ENCODE results near the gene LSR. TPM values are rescaled to one million over a fixed set of nuclear protein-coding genes. Genes with fewer than 3 reads are reported as not detected.

Gene LSR
- total RNA-seq, 2 donors from 2014 or later, result 252 TPM

DNA sequence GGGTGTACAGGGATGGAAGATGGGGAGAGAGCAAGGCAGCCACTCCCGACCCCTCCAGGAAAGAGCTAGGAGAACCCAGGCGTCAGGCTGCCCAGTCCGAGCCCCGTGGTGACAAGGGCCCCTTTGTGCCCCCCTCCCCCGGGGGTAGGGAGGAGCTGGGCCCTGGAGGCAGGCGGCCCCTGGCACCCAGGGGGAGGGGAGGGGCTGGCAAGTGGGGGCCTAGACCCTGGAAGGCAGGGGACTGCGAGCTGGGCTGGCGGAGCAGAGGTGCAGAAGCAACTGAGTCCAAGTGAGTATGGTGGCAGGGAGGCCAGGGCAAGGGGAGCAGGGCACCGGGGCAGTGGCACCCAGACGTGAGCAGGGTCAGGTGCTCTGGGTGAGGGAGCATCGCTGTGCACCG is 43.1 kb downstream of the LSR start, which contains the start of gene MAG:
TSS of gene MAG (plus strand) at position 246 of the 400 bp plus-strand sequence. CDS start 3,248 bp downstream, outside the sequence.
- Histone ChIP-seq H3K4me3 (no peak within 1 kb of the TSS), H3K27me3 (no peaks in the 10 kb centered on the region), H3K4me1 (no peaks in the 10 kb centered on the region), H3K27ac (no peak within 1 kb of the TSS), H3K9ac (ENCODE audit: low read depth in 2 of 2, low read length in 2 of 2) (no peak within 1 kb of the TSS), H3K36me3 (no peaks in the 10 kb centered on the region), H3K9me3 (no peaks in the 10 kb centered on the region)
- TF ChIP-seq, protein P1, sequence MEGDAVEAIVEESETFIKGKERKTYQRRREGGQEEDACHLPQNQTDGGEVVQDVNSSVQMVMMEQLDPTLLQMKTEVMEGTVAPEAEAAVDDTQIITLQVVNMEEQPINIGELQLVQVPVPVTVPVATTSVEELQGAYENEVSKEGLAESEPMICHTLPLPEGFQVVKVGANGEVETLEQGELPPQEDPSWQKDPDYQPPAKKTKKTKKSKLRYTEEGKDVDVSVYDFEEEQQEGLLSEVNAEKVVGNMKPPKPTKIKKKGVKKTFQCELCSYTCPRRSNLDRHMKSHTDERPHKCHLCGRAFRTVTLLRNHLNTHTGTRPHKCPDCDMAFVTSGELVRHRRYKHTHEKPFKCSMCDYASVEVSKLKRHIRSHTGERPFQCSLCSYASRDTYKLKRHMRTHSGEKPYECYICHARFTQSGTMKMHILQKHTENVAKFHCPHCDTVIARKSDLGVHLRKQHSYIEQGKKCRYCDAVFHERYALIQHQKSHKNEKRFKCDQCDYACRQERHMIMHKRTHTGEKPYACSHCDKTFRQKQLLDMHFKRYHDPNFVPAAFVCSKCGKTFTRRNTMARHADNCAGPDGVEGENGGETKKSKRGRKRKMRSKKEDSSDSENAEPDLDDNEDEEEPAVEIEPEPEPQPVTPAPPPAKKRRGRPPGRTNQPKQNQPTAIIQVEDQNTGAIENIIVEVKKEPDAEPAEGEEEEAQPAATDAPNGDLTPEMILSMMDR (IDR thresholded peaks at IDR 0.05), result no peak
- intact Hi-C loops (cut with DNase I), result no loop called here
- no peak for DNase-seq

DNA sequence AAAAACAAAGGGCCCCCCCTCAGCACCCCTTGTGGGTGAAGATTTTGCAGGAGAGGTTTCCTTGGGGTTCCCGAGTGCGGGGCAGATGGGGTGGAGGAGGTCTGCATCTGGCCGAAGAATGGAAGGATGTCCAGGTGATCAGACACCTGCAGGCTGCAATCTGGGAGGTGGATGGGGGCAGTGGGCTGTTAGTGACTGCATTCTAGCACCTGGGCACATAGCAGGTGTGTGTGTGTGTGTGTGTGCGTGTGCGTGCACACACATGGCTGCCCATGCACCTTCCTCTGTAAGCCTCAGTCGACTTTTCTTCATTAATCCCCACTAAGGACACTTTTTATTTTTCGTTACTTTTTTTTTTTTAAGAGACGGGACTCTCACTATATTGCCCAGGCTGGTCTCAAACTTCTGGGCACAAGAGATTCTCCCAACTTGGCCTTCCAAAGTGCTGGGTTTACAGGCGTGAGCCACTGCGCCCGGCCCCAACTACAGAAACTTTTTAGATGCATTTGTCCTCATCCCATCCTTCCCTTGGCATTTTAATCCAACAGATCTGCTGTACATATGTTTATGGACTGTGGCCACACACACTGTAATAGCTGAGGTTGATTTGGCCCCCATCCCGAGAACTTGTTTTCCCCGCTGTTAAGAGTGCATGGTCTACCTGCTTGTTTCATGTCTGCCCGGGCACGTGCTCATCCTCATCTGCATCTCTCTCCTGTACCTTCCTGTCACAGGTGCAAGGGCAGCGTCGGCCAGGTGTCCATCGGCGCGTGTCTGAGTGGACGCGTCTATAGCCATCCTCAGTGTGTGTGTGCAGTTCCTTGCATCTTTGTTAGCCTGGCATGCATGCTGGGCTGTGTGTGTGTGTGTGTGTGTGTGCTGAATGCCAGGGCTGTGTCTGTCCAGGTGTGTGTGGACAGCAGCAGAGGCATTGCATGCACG is 43.9 kb downstream of the LSR start:
- no peaks in the 10 kb centered on the region for H3K36me3 ChIP-seq

DNA sequence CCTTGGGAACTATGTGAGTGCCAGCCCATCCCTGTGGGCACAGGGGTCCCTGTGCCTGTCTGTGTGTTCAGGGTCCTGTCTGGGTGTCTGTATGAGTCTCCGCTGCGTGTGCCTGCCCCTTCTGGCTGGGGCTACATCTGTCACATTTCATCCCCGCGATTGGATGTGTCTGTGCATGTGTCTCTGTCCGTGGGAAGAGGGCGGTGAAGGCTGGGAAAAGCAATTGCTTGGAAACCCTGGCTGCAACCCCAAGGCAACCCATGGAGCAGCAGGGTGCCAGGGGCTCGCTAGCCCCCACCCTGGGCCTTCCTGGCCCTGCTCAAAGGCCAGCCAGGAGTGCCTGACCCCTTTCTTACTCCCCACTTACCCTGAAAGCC is 44.5 kb downstream of the LSR start:
- Histone ChIP-seq H3K4me3 (no peak overlapping the region), H3K9ac (ENCODE audit: low read depth in 2 of 2, low read length in 2 of 2) (no peak overlapping the region), H3K9me3 (no peaks in the 10 kb centered on the region), H3K27ac (no peak overlapping the region), H3K36me3 (no peaks in the 10 kb centered on the region), H3K4me1 (no peaks in the 10 kb centered on the region), H3K27me3 (no peaks in the 10 kb centered on the region)
- TF ChIP-seq, protein P1 (IDR thresholded peaks at IDR 0.05), result no peak
- intact Hi-C loops (cut with DNase I), result no loop called here
- no peak for DNase-seq

More for the DNA sequence above, 43.9 kb downstream of the LSR start:
- no peaks in the 10 kb centered on the region for H3K4me1 ChIP-seq
- H3K4me3 ChIP-seq, result no peak overlapping the region
- no peak overlapping the region for H3K27ac ChIP-seq
- intact Hi-C loops (cut with DNase I), result no loop called here
- no peaks in the 10 kb centered on the region for H3K27me3 ChIP-seq
- TF ChIP-seq, protein P1 (IDR thresholded peaks at IDR 0.05), result no peak
- no peak overlapping the region for H3K9ac ChIP-seq (ENCODE audit: low read depth in 2 of 2, low read length in 2 of 2)
- no peak for DNase-seq
- no peaks in the 10 kb centered on the region for H3K9me3 ChIP-seq

DNA sequence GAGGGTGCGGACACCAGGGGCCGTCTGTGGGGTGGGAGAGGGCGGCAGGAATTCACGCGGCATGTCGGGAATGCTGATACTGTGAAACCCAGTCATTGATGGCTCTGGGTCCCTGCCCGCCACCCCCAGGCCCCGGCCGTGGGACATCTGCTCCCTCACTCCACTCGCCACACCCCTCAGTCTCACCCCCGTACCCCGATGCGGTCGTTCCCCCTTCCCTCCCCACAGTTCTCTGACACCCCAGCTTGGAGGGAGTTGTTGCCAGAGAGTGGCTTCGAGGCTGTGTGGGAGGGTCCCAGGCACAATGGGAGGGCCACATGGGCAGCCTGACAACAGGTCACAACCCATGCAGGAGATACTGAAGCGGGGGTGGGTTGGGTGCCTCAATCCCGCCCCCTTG is 45.0 kb downstream of the LSR start:
- no peaks in the 10 kb centered on the region for H3K4me1 ChIP-seq
- TF ChIP-seq, protein P1 (IDR thresholded peaks at IDR 0.05), result no peak
- no peaks in the 10 kb centered on the region for H3K36me3 ChIP-seq
- no peaks in the 10 kb centered on the region for H3K27me3 ChIP-seq
- intact Hi-C loops (cut with DNase I), result no loop called here
- H3K9me3 ChIP-seq, result no peaks in the 10 kb centered on the region
- no peak for DNase-seq
- no peak overlapping the region for H3K9ac ChIP-seq (ENCODE audit: low read depth in 2 of 2, low read length in 2 of 2)
- no peak overlapping the region for H3K4me3 ChIP-seq
- no peak overlapping the region for H3K27ac ChIP-seq

DNA sequence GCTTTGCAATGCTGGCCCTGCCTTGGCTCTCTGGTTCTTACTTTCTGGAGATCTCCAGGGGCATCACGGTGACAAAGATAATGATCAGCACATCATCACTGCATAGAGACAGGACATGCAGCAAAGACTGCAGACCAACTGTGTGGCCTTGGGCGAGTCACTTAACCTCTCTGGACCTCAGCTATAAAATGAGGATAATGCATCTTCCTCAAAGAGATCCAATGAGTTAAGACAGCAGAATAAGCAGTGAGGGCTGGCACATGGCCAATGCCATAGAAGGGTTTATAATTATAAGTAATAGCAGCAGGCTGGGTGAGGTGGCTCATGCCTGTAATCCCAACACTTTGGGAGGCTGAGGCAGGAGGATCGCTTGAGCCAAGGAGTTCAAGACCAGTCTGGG is 45.5 kb downstream of the LSR start:
- H3K4me1 ChIP-seq, result no peaks in the 10 kb centered on the region
- H3K36me3 ChIP-seq, result no peaks in the 10 kb centered on the region
- H3K4me3 ChIP-seq, result no peak overlapping the region
- TF ChIP-seq, protein P1 (IDR thresholded peaks at IDR 0.05), result no peak
- H3K27ac ChIP-seq, result no peak overlapping the region
- no peaks in the 10 kb centered on the region for H3K9me3 ChIP-seq
- H3K27me3 ChIP-seq, result no peaks in the 10 kb centered on the region
- DNase-seq, result no peak
- H3K9ac ChIP-seq (ENCODE audit: low read depth in 2 of 2, low read length in 2 of 2), result no peak overlapping the region
- intact Hi-C loops (cut with DNase I), result no loop called here

Data from colonic mucosa (tissue), 4 donors.